Measurements from ENCODE around the gene TMEM254.
"Not testable (repeated sequence)": the region's sequence is repeated elsewhere in the genome, so short reads cannot be mapped to it uniquely, and the experiment has no call there.

The TMEM254 gene

GRCh38 chr10:80078448-80079311 lies at the start of gene TMEM254:
TMEM254 (plus strand) TSS chr10:80078665; CDS start chr10:80078700, 35 bp downstream.
- DNase-seq (ENCODE audit: low read depth in 2 of 2) = peak; percentile 72 to 84

- DNase-seq (ENCODE audit: low read depth in 2 of 2) = not testable (repeated sequence)
Measured at GRCh38 chr10:80029205-80029604, 49.3 kb upstream of the TMEM254 start.

GRCh38 chr10:80029865-80030264 lies 48.6 kb upstream of the TMEM254 start:
- not testable (repeated sequence) for DNase-seq (ENCODE audit: low read depth in 2 of 2)

GRCh38 chr10:80032503-80032902 lies 46.0 kb upstream of the TMEM254 start:
- DNase-seq (ENCODE audit: low read depth in 2 of 2) = no peak

GRCh38 chr10:80034766-80035165 lies 43.7 kb upstream of the TMEM254 start:
- not testable (repeated sequence) for DNase-seq (ENCODE audit: low read depth in 2 of 2)

- DNase-seq (ENCODE audit: low read depth in 2 of 2) = not testable (repeated sequence)
Measured at GRCh38 chr10:80035430-80035829, 43.0 kb upstream of the TMEM254 start.

- DNase-seq (ENCODE audit: low read depth in 2 of 2) = not testable (repeated sequence)
Measured at GRCh38 chr10:80036921-80037500, 41.5 kb upstream of the TMEM254 start.

- DNase-seq (ENCODE audit: low read depth in 2 of 2) = not testable (repeated sequence)
Measured at GRCh38 chr10:80038226-80038625, 40.2 kb upstream of the TMEM254 start.

- no peak for DNase-seq (ENCODE audit: low read depth in 2 of 2)
Measured at GRCh38 chr10:80041162-80041561, 37.3 kb upstream of the TMEM254 start.

GRCh38 chr10:80044935-80045334 lies 33.5 kb upstream of the TMEM254 start:
- DNase-seq (ENCODE audit: low read depth in 2 of 2) = not testable (repeated sequence)

GRCh38 chr10:80046629-80047441 lies 31.6 kb upstream of the TMEM254 start:
- peak; percentile 42 to 60 for DNase-seq (ENCODE audit: low read depth in 2 of 2)

GRCh38 chr10:80050752-80051151 lies 27.7 kb upstream of the TMEM254 start:
- DNase-seq (ENCODE audit: low read depth in 2 of 2) = no peak

GRCh38 chr10:80051993-80052392 lies 26.5 kb upstream of the TMEM254 start:
- DNase-seq (ENCODE audit: low read depth in 2 of 2) = no peak

- DNase-seq (ENCODE audit: low read depth in 2 of 2) = no peak
Measured at GRCh38 chr10:80055760-80056159, 22.7 kb upstream of the TMEM254 start.

- no peak for DNase-seq (ENCODE audit: low read depth in 2 of 2)
Measured at GRCh38 chr10:80057171-80057570, 21.3 kb upstream of the TMEM254 start.

GRCh38 chr10:80064120-80064886 lies 14.2 kb upstream of the TMEM254 start:
- DNase-seq (ENCODE audit: low read depth in 2 of 2) = no peak

- DNase-seq (ENCODE audit: low read depth in 2 of 2) = no peak
Measured at GRCh38 chr10:80066809-80067208, 11.7 kb upstream of the TMEM254 start.

GRCh38 chr10:80067821-80068220 lies 10.6 kb upstream of the TMEM254 start:
- not testable (repeated sequence) for DNase-seq (ENCODE audit: low read depth in 2 of 2)

- no peak for DNase-seq (ENCODE audit: low read depth in 2 of 2)
Measured at GRCh38 chr10:80068270-80068669, 10.2 kb upstream of the TMEM254 start.

- no peak for DNase-seq (ENCODE audit: low read depth in 2 of 2)
Measured at GRCh38 chr10:80070057-80070456, 8.4 kb upstream of the TMEM254 start.

GRCh38 chr10:80072584-80072983 lies 5.9 kb upstream of the TMEM254 start:
- no peak for DNase-seq (ENCODE audit: low read depth in 2 of 2)
